Uterus (tissue), 2 donors: ENCODE measurements around the gene DDX60.

Source experiments
- CTCF ChIP-seq, 4 experiments: fragments of 200-600 bp in 2 of 4; fragments of 450-650 bp in 2 of 4; sonication (generic) in 2 of 4; IDR thresholded peaks; one replicate each; pipeline ENCODE4 v1.5.1; 2016 to 2019; ENCODE audit warnings: antibody characterized with exemption in 4 of 4, mild to moderate bottlenecking in 2 of 4, moderate library complexity in 1 of 4
- POLR2A ChIP-seq, 2 donors: fragments of 450-650 bp; IDR thresholded peaks; one replicate each; pipeline ENCODE4 v1.6.1; 2016; ENCODE audit warnings: antibody characterized with exemption in 2 of 2, mild to moderate bottlenecking in 1 of 2, moderate library complexity in 1 of 2

- no peak for TF ChIP-seq CTCF (IDR thresholded peaks at IDR 0.05)
- TF ChIP-seq POLR2A (IDR thresholded peaks at IDR 0.05), result no peak
These were observed 70.9 kb downstream of the DDX60 start for GRCh38 chr4:168247603-168248002.
